Mesenchymal stem cell (in vitro differentiated cells and primary cell): ENCODE results near the gene TMEM150C.

Experiments
- DNase-seq: peaks from one replicate; pipeline ENCODE4 v3.0.0-alpha.2; 2013
- H2AFZ ChIP-seq: one replicate; pipeline ENCODE4 v1.6.1; 2013; ENCODE audit warnings: low read depth, mild to moderate bottlenecking, control low read depth, inconsistent platforms, low read length, moderate library complexity
- H2AK5ac ChIP-seq: 2 replicates; pipeline ENCODE4 v1.6.1; 2013; ENCODE audit warnings: low read length, moderate library complexity, mild to moderate bottlenecking, inconsistent platforms; ENCODE audit not compliant: severe bottlenecking
- H2BK120ac ChIP-seq: one replicate; pipeline ENCODE4 v1.6.1; 2013; ENCODE audit warnings: low read depth, mild to moderate bottlenecking, inconsistent platforms, low read length, moderate library complexity
- H2BK12ac ChIP-seq, 2 experiments: one replicate each; pipeline ENCODE4 v1.6.1; 2013; ENCODE audit warnings: inconsistent platforms in 2 of 2, low read length in 2 of 2, mild to moderate bottlenecking in 2 of 2, moderate library complexity in 2 of 2, control low read depth in 1 of 2
- H2BK15ac ChIP-seq: one replicate; pipeline ENCODE4 v1.6.1; 2013; ENCODE audit warnings: mild to moderate bottlenecking, low read depth, inconsistent platforms; ENCODE audit not compliant: poor library complexity, severe bottlenecking
- H2BK5ac ChIP-seq: 2 replicates; pipeline ENCODE4 v1.6.1; 2013; ENCODE audit warnings: low read depth, mild to moderate bottlenecking, low read length, control low read depth, inconsistent platforms; ENCODE audit not compliant: poor library complexity, severe bottlenecking
- H3K14ac ChIP-seq, 2 experiments: one replicate each; pipeline ENCODE4 v1.6.1; 2013; ENCODE audit warnings: inconsistent platforms in 2 of 2, low read length in 2 of 2, control low read depth in 1 of 2, mild to moderate bottlenecking in 1 of 2, moderate library complexity in 1 of 2
- H3K18ac ChIP-seq, 2 experiments: one replicate each; pipeline ENCODE4 v1.6.1; 2013; ENCODE audit warnings: inconsistent platforms in 2 of 2, low read length in 2 of 2, control low read depth in 1 of 2, low read depth in 1 of 2, mild to moderate bottlenecking in 1 of 2
- H3K23ac ChIP-seq, 2 experiments: one replicate each; pipeline ENCODE4 v1.6.1; 2013; ENCODE audit warnings: inconsistent platforms in 2 of 2, low read length in 2 of 2, mild to moderate bottlenecking in 2 of 2, moderate library complexity in 2 of 2, control low read depth in 1 of 2
- H3K27ac ChIP-seq: 2 replicates; pipeline ENCODE4 v1.5.1; 2013; ENCODE audit warnings: mild to moderate bottlenecking, moderate library complexity, low read length, control low read depth, inconsistent platforms; ENCODE audit not compliant: poor library complexity, severe bottlenecking
- H3K27me3 ChIP-seq, 2 experiments: 2 replicates each; pipeline versions ENCODE4 v1.6.1 to v1.7.0; 2013; ENCODE audit warnings: low read length in 2 of 2, mild to moderate bottlenecking in 2 of 2, moderate library complexity in 2 of 2, control low read depth in 1 of 2, inconsistent platforms in 1 of 2; ENCODE audit not compliant: control insufficient read depth in 1 of 2, insufficient read depth in 1 of 2
- H3K36me3 ChIP-seq, 2 experiments: 2 replicates each; pipeline versions ENCODE4 v1.6.1 to v1.7.0; 2013; ENCODE audit warnings: low read length in 2 of 2, control low read depth in 1 of 2, inconsistent platforms in 1 of 2, low read depth in 1 of 2, mild to moderate bottlenecking in 1 of 2; ENCODE audit not compliant: insufficient read depth in 2 of 2, control insufficient read depth in 1 of 2
- H3K4ac ChIP-seq, 2 experiments: one replicate each; pipeline ENCODE4 v1.6.1; 2013; ENCODE audit warnings: inconsistent platforms in 2 of 2, low read length in 2 of 2, mild to moderate bottlenecking in 2 of 2, moderate library complexity in 2 of 2, control low read depth in 1 of 2, low read depth in 1 of 2
- H3K4me1 ChIP-seq: 2 replicates; pipeline ENCODE4 v1.6.1; 2013; ENCODE audit warnings: low read depth, low read length, control low read depth; ENCODE audit not compliant: control insufficient read depth, insufficient read depth
- H3K4me2 ChIP-seq: 2 replicates; pipeline ENCODE4 v1.6.1; 2013; ENCODE audit warnings: low read length, mild to moderate bottlenecking, inconsistent platforms; ENCODE audit not compliant: poor library complexity, severe bottlenecking
- H3K4me3 ChIP-seq, 2 experiments: 2 replicates each; pipeline versions ENCODE4 v1.5.1 to v1.7.0; 2013; ENCODE audit warnings: low read length in 2 of 2, mild to moderate bottlenecking in 2 of 2, control low read depth in 1 of 2, low read depth in 1 of 2; ENCODE audit not compliant: insufficient read depth in 1 of 2
- H3K79me1 ChIP-seq: replicated peaks from 2 replicates; pipeline ENCODE4 v1.6.1; 2013; ENCODE audit warnings: mild to moderate bottlenecking, control low read depth, low read length, inconsistent platforms; ENCODE audit not compliant: poor library complexity, severe bottlenecking
- H3K9ac ChIP-seq: 2 replicates; pipeline ENCODE4 v1.7.0; 2013; ENCODE audit warnings: mild to moderate bottlenecking, low read length, moderate library complexity
- H3K9me3 ChIP-seq: 2 replicates; pipeline ENCODE4 v1.7.0; 2013; ENCODE audit warnings: mild to moderate bottlenecking, low read length; ENCODE audit not compliant: control insufficient read depth
- H4K8ac ChIP-seq: one replicate; pipeline ENCODE4 v1.6.1; 2013; ENCODE audit warnings: inconsistent platforms, mild to moderate bottlenecking, low read length, moderate library complexity
- H4K91ac ChIP-seq: one replicate; pipeline ENCODE4 v1.6.1; 2013; ENCODE audit warnings: mild to moderate bottlenecking, low read length, inconsistent platforms
- WGBS: methylation state at CpG from one replicate; pipeline ENCODE4 v1.1.7; 2013; ENCODE audit warnings: mixed read lengths; 5-methylcytosine and 5-hydroxymethylcytosine counted together

Gene TMEM150C

GRCh38 chr4:82583897-82584587 lies 22.3 kb upstream of the TMEM150C start:
- H2BK5ac ChIP-seq = no peak overlapping the region
- H3K23ac ChIP-seq = no peak overlapping the region
- H3K79me1 ChIP-seq = no peaks in the 10 kb centered on the region
- H3K4me1 ChIP-seq = peaks cover 2% of the 10 kb centered on the region
- no peak overlapping the region for H3K9ac ChIP-seq
- H2BK15ac ChIP-seq = no peak overlapping the region
- 15% methylated on average over 4 of the region's 5 CpGs for WGBS
- H3K4ac ChIP-seq = no peak overlapping the region
- no peak overlapping the region for H4K8ac ChIP-seq
- H3K36me3 ChIP-seq = no peaks in the 10 kb centered on the region
- H3K27ac ChIP-seq = no peak overlapping the region
- no peaks in the 10 kb centered on the region for H3K9me3 ChIP-seq
- no peak overlapping the region for H3K14ac ChIP-seq
- H3K4me2 ChIP-seq = no peak overlapping the region
- peaks cover 0 to 3% of the 10 kb centered on the region in 2 experiments for H3K27me3 ChIP-seq
- no peak overlapping the region for H2BK12ac ChIP-seq
- H2AFZ ChIP-seq = no peak overlapping the region
- peak overlapping the region in 1 of 2 experiments; percentile 37 for H3K18ac ChIP-seq
- no peak overlapping the region for H2BK120ac ChIP-seq
- H2AK5ac ChIP-seq = no peak overlapping the region
- no peak overlapping the region for H4K91ac ChIP-seq
- peak; percentile 55 for DNase-seq
- no peak overlapping the region for H3K4me3 ChIP-seq

- Histone ChIP-seq H2BK5ac (no peak overlapping the region), H2AFZ (no peak overlapping the region), H3K4ac (no peak overlapping the region), H3K36me3 (no peaks in the 10 kb centered on the region), H3K4me1 (no peaks in the 10 kb centered on the region), H4K91ac (no peak overlapping the region), H2BK12ac (no peak overlapping the region), H2BK120ac (no peak overlapping the region), H3K9me3 (no peaks in the 10 kb centered on the region), H3K79me1 (no peaks in the 10 kb centered on the region), H3K23ac (no peak overlapping the region), H4K8ac (no peak overlapping the region), H3K9ac (no peak overlapping the region), H2BK15ac (no peak overlapping the region), H3K27ac (no peak overlapping the region), H2AK5ac (no peak overlapping the region), H3K4me3 (no peak overlapping the region), H3K14ac (no peak overlapping the region), H3K27me3 (peaks cover 0 to 1% of the 10 kb centered on the region in 2 experiments), H3K4me2 (no peak overlapping the region), H3K18ac (no peak overlapping the region)
- 90% methylated on average over 5 of the region's 5 CpGs for WGBS
- no peak for DNase-seq
Observed at GRCh38 chr4:82579932-82580331, 18.1 kb upstream of the TMEM150C start.

- Histone ChIP-seq H2AFZ (no peak overlapping the region), H3K4me3 (no peak overlapping the region), H2AK5ac (no peak overlapping the region), H3K18ac (no peak overlapping the region), H3K27ac (no peak overlapping the region), H3K79me1 (no peaks in the 10 kb centered on the region), H3K14ac (no peak overlapping the region), H3K4ac (no peak overlapping the region), H3K27me3 (no peaks in the 10 kb centered on the region), H4K8ac (no peak overlapping the region), H2BK120ac (no peak overlapping the region), H2BK15ac (no peak overlapping the region), H2BK5ac (no peak overlapping the region), H4K91ac (no peak overlapping the region), H3K9me3 (no peaks in the 10 kb centered on the region), H3K23ac (no peak overlapping the region), H2BK12ac (no peak overlapping the region), H3K4me1 (no peaks in the 10 kb centered on the region), H3K36me3 (no peaks in the 10 kb centered on the region), H3K9ac (no peak overlapping the region), H3K4me2 (no peak overlapping the region)
- no peak for DNase-seq
- WGBS = 93% methylated on average over 2 of the region's 2 CpGs
Observed at GRCh38 chr4:82578935-82579334, 17.1 kb upstream of the TMEM150C start.

- Histone ChIP-seq H3K4ac (no peak overlapping the region), H3K36me3 (no peaks in the 10 kb centered on the region), H2BK5ac (no peak overlapping the region), H2AFZ (no peak overlapping the region), H4K8ac (no peak overlapping the region), H4K91ac (no peak overlapping the region), H3K9me3 (no peaks in the 10 kb centered on the region), H2BK15ac (no peak overlapping the region), H3K4me2 (no peak overlapping the region), H3K14ac (no peak overlapping the region), H2AK5ac (no peak overlapping the region), H2BK120ac (no peak overlapping the region), H3K27me3 (no peaks in the 10 kb centered on the region), H2BK12ac (no peak overlapping the region), H3K4me1 (no peaks in the 10 kb centered on the region), H3K27ac (no peak overlapping the region), H3K4me3 (no peak overlapping the region), H3K79me1 (no peaks in the 10 kb centered on the region), H3K18ac (no peak overlapping the region), H3K23ac (no peak overlapping the region), H3K9ac (no peak overlapping the region)
- peak; percentile 32 for DNase-seq
- WGBS = 61% methylated on average over 1 of the region's 1 CpG
Observed at GRCh38 chr4:82577451-82577850, 15.7 kb upstream of the TMEM150C start.
